PC-3 (cell line): ENCODE measurements around the gene UROC1. TPM values are rescaled to one million over a fixed set of nuclear protein-coding genes. Genes with fewer than 3 reads are reported as not detected.
A peak's percentile ranks its signal among the peaks of the same experiment; 100 is the strongest.

Experiments
- ATAC-seq: fragments of 200-7000 bp; cut with Tn5 transposase; 2 replicates; pipeline ENCODE4 v1.9.1; 2020; ENCODE audit warnings: mild to moderate bottlenecking, moderate library complexity
- BruUV-seq: library from RNA; stranded (reverse); fragments of 400-500 nt; replicated peaks from 2 replicates; lab custom pipeline; 2021; lab: Mats Ljungman, UMichigan
- CTCF ChIA-PET: fragments of 300-600 bp; sonication (Branson Sonifier 250); formaldehyde crosslinking; loops from one replicate; lab custom pipeline; 2022; ENCODE audit warnings: antibody characterized with exemption; lab: Charles Lee
- POLR2A ChIA-PET: fragments of 300-600 bp; sonication (Branson Sonifier 250); formaldehyde crosslinking; loops from one replicate; lab custom pipeline; 2022; ENCODE audit warnings: antibody characterized with exemption; ENCODE audit not compliant: unreplicated experiment; lab: Charles Lee
- DNase-seq: peaks from one replicate; pipeline ENCODE4 v3.0.0-alpha.2; 2015
- H2AFZ ChIP-seq: fragments of 300-600 bp; sonication (generic); 2 replicates; pipeline ENCODE4 v1.6.0; 2016; ENCODE audit warnings: antibody characterized with exemption, low read length
- H3F3A ChIP-seq: fragments of 300-600 bp; sonication (generic); one replicate; pipeline ENCODE4 v1.6.0; 2017; ENCODE audit warnings: antibody characterized with exemption, low read length, control low read depth, mild to moderate bottlenecking; ENCODE audit not compliant: unreplicated experiment
- H3K27ac ChIP-seq: fragments of 300-600 bp; sonication (generic); 2 replicates; pipeline ENCODE4 v1.5.1; 2016; ENCODE audit warnings: mild to moderate bottlenecking, low read length
- H3K27me3 ChIP-seq: fragments of 300-600 bp; sonication (generic); 2 replicates; pipeline ENCODE4 v1.6.1; 2016; ENCODE audit warnings: low read length, mixed read lengths
- H3K36me3 ChIP-seq: fragments of 300-600 bp; sonication (generic); 2 replicates; pipeline ENCODE4 v1.6.1; 2016; ENCODE audit warnings: low read depth, mixed run types, low read length, mixed read lengths
- H3K4me1 ChIP-seq: fragments of 300-600 bp; sonication (generic); 2 replicates; pipeline ENCODE4 v1.5.1; 2016; ENCODE audit warnings: low read length; ENCODE audit not compliant: insufficient read depth
- H3K4me2 ChIP-seq: fragments of 300-600 bp; sonication (generic); 2 replicates; pipeline ENCODE4 v1.6.0; 2016; ENCODE audit warnings: low read length
- H3K4me3 ChIP-seq: fragments of 300-600 bp; sonication (generic); 2 replicates; pipeline ENCODE4 v1.5.1; 2016; ENCODE audit warnings: mild to moderate bottlenecking, low read length, mixed read lengths
- H3K79me2 ChIP-seq: fragments of 300-600 bp; sonication (generic); 2 replicates; pipeline ENCODE4 v1.6.1; 2017; ENCODE audit warnings: low read length, mixed read lengths
- H3K9ac ChIP-seq: fragments of 300-600 bp; sonication (generic); 2 replicates; pipeline ENCODE4 v1.6.0; 2016; ENCODE audit warnings: mild to moderate bottlenecking, low read length
- H3K9me2 ChIP-seq: fragments of 300-600 bp; sonication (generic); replicated peaks from 2 replicates; pipeline ENCODE4 v1.6.1; 2016; ENCODE audit warnings: mixed run types, low read length, mixed read lengths
- H3K9me3 ChIP-seq: fragments of 300-600 bp; sonication (generic); 2 replicates; pipeline ENCODE4 v1.6.1; 2016; ENCODE audit warnings: low read length, mixed read lengths
- H4K20me1 ChIP-seq: fragments of 300-600 bp; sonication (generic); 2 replicates; pipeline ENCODE4 v1.6.1; 2016; ENCODE audit warnings: low read length, mixed read lengths
- EZH2 ChIP-seq: fragments of 300-600 bp; sonication (generic); IDR thresholded peaks from one replicate; pipeline ENCODE4 v1.6.1; 2017; ENCODE audit warnings: antibody characterized with exemption, mild to moderate bottlenecking, low read length; ENCODE audit not compliant: unreplicated experiment
- EZH2phosphoT487 ChIP-seq: fragments of 300-600 bp; sonication (generic); IDR thresholded peaks from 2 replicates; pipeline ENCODE4 v1.6.1; 2018; ENCODE audit warnings: mild to moderate bottlenecking, antibody characterized with exemption, low read length, borderline replicate concordance
- intact Hi-C: fragments of 100-400 bp; cut with micrococcal nuclease; formaldehyde crosslinking; loops from 2 replicates; pipeline ENCODE4 v1.9.0; 2023
- total RNA-seq: library from RNA; depleted of rRNA; stranded (reverse); fragments of >200 nt; gene quantifications from 2 replicates; pipeline ENCODE4 v1.2.3, GENCODE V29; 2014
- TF ChIP-seq, protein P1 (sequence below): fragments of 300-600 bp; sonication (generic); conservative IDR thresholded peaks from 2 replicates; pipeline ENCODE4 v1.5.1; 2017; ENCODE audit warnings: antibody characterized with exemption, low read depth, mild to moderate bottlenecking, low read length

UROC1 gene
- total RNA-seq, 1 experiment from 2014 or later: not detected

GRCh38 chr3:126493051-126493450, 24.5 kb downstream of the UROC1 start:
- TF ChIP-seq, protein P1, sequence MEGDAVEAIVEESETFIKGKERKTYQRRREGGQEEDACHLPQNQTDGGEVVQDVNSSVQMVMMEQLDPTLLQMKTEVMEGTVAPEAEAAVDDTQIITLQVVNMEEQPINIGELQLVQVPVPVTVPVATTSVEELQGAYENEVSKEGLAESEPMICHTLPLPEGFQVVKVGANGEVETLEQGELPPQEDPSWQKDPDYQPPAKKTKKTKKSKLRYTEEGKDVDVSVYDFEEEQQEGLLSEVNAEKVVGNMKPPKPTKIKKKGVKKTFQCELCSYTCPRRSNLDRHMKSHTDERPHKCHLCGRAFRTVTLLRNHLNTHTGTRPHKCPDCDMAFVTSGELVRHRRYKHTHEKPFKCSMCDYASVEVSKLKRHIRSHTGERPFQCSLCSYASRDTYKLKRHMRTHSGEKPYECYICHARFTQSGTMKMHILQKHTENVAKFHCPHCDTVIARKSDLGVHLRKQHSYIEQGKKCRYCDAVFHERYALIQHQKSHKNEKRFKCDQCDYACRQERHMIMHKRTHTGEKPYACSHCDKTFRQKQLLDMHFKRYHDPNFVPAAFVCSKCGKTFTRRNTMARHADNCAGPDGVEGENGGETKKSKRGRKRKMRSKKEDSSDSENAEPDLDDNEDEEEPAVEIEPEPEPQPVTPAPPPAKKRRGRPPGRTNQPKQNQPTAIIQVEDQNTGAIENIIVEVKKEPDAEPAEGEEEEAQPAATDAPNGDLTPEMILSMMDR: no peak
- TF ChIP-seq EZH2: no peak
- no peak for TF ChIP-seq EZH2phosphoT487
- Histone ChIP-seq H3K27ac (no peak overlapping the region), H2AFZ (no peak overlapping the region), H3K9me3 (no peaks in the 10 kb centered on the region), H3K36me3 (no peaks in the 10 kb centered on the region), H3K27me3 (no peaks in the 10 kb centered on the region), H3K4me1 (no peaks in the 10 kb centered on the region; the same call in 1 of the 2 replicates), H3F3A (no peaks in the 10 kb centered on the region), H3K9ac (no peak overlapping the region), H3K9me2 (no peaks in the 10 kb centered on the region), H3K4me3 (no peak overlapping the region), H4K20me1 (no peaks in the 10 kb centered on the region), H3K4me2 (no peak overlapping the region), H3K79me2 (no peaks in the 10 kb centered on the region)
- BruUV-seq: no TSS peak
- CTCF ChIA-PET: no interaction called here
- intact Hi-C loops: no loop called here
- DNase-seq (no peak), ATAC-seq (no peak)
- POLR2A ChIA-PET: no interaction called here

- Histone ChIP-seq H3K27me3 (no peaks in the 10 kb centered on the region), H2AFZ (no peak overlapping the region), H3K27ac (no peak overlapping the region), H3K4me3 (no peak overlapping the region), H4K20me1 (no peaks in the 10 kb centered on the region), H3K9me2 (no peaks in the 10 kb centered on the region), H3F3A (no peaks in the 10 kb centered on the region), H3K36me3 (no peaks in the 10 kb centered on the region), H3K9me3 (no peaks in the 10 kb centered on the region), H3K9ac (no peak overlapping the region), H3K4me2 (no peak overlapping the region), H3K4me1 (peaks cover 7% of the 10 kb centered on the region; the same call in 1 of the 2 replicates), H3K79me2 (no peaks in the 10 kb centered on the region)
- intact Hi-C loops: no loop called here
- ChIA-PET CTCF (no interaction called here), POLR2A (no interaction called here)
- ATAC-seq: no peak
- no peak for DNase-seq
- no TSS peak for BruUV-seq
- TF ChIP-seq, protein P1: no peak
- TF ChIP-seq EZH2: no peak
- no peak for TF ChIP-seq EZH2phosphoT487
Observed at GRCh38 chr3:126491221-126492013, 26.2 kb downstream of the UROC1 start.

DNA sequence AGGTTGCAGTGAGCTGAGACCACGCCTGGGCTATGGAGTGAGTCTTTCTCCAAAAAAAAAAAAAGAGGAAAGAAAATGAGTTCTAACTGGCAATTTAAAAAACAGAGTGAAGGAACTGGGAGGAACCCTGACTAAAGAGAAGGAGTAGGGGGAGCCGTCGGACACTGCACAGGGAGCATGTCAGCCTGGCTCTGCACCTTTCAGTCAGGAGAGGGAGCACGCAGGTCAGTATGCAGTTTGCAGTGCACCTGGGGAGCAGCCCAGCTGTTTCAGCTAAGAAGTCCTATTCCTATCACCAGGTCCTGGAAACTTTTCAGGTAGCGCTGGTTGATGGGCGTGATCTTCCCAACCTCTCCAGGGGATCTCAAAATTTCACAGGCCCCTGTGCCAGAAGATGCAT, 27.0 kb downstream of the UROC1 start:
- ChIA-PET CTCF (no interaction called here), POLR2A (no interaction called here)
- no peak for ATAC-seq
- H3K4me1 ChIP-seq: peaks cover 7% of the 10 kb centered on the region; the same call in 1 of the 2 replicates
- H3K79me2 ChIP-seq: no peaks in the 10 kb centered on the region
- no peak overlapping the region for H2AFZ ChIP-seq
- no TSS peak for BruUV-seq
- no peaks in the 10 kb centered on the region for H3K9me3 ChIP-seq
- no peaks in the 10 kb centered on the region for H3K27me3 ChIP-seq
- no peaks in the 10 kb centered on the region for H3F3A ChIP-seq
- no peaks in the 10 kb centered on the region for H4K20me1 ChIP-seq
- no peak overlapping the region for H3K4me3 ChIP-seq
- TF ChIP-seq EZH2phosphoT487: no peak
- TF ChIP-seq, protein P1: peak; percentile 25; the same call in 1 of the 2 replicates
- no peaks in the 10 kb centered on the region for H3K36me3 ChIP-seq
- no peaks in the 10 kb centered on the region for H3K9me2 ChIP-seq
- DNase-seq: no peak
- intact Hi-C loops: no loop called here
- no peak overlapping the region for H3K4me2 ChIP-seq
- no peak overlapping the region for H3K9ac ChIP-seq
- no peak overlapping the region for H3K27ac ChIP-seq
